Upper lobe of left lung (tissue), 4 donors: ENCODE data around the gene LGALS12.

Source experiments
- EP300 ChIP-seq, 4 donors: sonication (generic); formaldehyde crosslinking; IDR thresholded peaks; one replicate each; pipeline ENCODE4 v1.5.1; 2017; ENCODE audit warnings: antibody characterized with exemption in 4 of 4, control low read depth in 2 of 4
- POLR2A ChIP-seq, 4 donors: fragments of 450-650 bp; IDR thresholded peaks; one replicate each; pipeline ENCODE4 v1.5.1; 2016 to 2017; ENCODE audit warnings: antibody characterized with exemption in 4 of 4, mild to moderate bottlenecking in 2 of 4
- POLR2AphosphoS5 ChIP-seq, 2 donors: sonication (generic); formaldehyde crosslinking; IDR thresholded peaks; one replicate each; pipeline ENCODE4 v1.5.1; 2017; ENCODE audit warnings: antibody characterized with exemption in 2 of 2
- TF ChIP-seq, protein P1 (sequence below), 6 experiments: fragments of 450-650 bp in 4 of 6; fragments of 200-600 bp in 2 of 6; sonication (generic) in 2 of 6; IDR thresholded peaks; one replicate each; pipeline ENCODE4 v1.5.1; 2016 to 2019; ENCODE audit warnings: antibody characterized with exemption in 6 of 6

DNA sequence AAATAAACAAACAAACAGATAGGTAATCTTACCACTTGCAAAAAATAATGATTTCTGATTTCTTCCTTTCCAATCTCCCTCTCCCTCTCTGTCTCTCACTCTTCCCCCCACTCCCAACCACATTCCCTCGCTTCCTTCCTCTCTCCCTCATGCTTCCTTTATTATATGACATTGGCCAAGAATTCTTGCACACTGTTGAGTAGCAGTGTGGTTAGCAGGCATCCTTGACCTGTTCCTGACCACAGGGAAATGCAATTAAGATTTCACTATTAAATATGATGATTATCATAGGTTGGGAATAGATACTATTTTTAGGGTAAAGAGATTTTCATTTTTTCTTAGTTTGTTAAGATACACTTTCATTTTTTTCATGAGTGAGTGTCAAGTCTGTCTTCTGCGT lies 16.0 kb downstream of the LGALS12 start:
- TF ChIP-seq, protein P1, sequence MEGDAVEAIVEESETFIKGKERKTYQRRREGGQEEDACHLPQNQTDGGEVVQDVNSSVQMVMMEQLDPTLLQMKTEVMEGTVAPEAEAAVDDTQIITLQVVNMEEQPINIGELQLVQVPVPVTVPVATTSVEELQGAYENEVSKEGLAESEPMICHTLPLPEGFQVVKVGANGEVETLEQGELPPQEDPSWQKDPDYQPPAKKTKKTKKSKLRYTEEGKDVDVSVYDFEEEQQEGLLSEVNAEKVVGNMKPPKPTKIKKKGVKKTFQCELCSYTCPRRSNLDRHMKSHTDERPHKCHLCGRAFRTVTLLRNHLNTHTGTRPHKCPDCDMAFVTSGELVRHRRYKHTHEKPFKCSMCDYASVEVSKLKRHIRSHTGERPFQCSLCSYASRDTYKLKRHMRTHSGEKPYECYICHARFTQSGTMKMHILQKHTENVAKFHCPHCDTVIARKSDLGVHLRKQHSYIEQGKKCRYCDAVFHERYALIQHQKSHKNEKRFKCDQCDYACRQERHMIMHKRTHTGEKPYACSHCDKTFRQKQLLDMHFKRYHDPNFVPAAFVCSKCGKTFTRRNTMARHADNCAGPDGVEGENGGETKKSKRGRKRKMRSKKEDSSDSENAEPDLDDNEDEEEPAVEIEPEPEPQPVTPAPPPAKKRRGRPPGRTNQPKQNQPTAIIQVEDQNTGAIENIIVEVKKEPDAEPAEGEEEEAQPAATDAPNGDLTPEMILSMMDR (IDR thresholded peaks at IDR 0.05): no peak
- TF ChIP-seq POLR2A (IDR thresholded peaks at IDR 0.05) (no peak), POLR2AphosphoS5 (IDR thresholded peaks at IDR 0.05) (no peak), EP300 (IDR thresholded peaks at IDR 0.05) (no peak)
